Loucy (cell line): ENCODE data around the gene PLEKHA5.

Source experiments
- H2AFZ ChIP-seq: fragments of 200-600 bp; sonication (generic); 2 replicates; pipeline ENCODE4 v1.6.0; 2016; ENCODE audit warnings: antibody characterized with exemption, mild to moderate bottlenecking, low read length, moderate library complexity
- H3F3A ChIP-seq: fragments of 200-600 bp; 2 replicates; pipeline ENCODE4 v1.6.0; 2016; ENCODE audit warnings: antibody characterized with exemption, low read depth, mild to moderate bottlenecking
- H3K27me3 ChIP-seq: fragments of 200-600 bp; sonication (generic); 2 replicates; pipeline ENCODE4 v1.6.1; 2014; ENCODE audit warnings: low read length, mild to moderate bottlenecking; ENCODE audit not compliant: insufficient read depth, poor library complexity, severe bottlenecking
- H3K36me3 ChIP-seq: fragments of 200-600 bp; sonication (generic); 2 replicates; pipeline ENCODE4 v1.6.1; 2016; ENCODE audit warnings: low read length; ENCODE audit not compliant: insufficient read depth
- H3K4me1 ChIP-seq: fragments of 200-600 bp; sonication (generic); 2 replicates; pipeline ENCODE4 v1.5.1; 2014; ENCODE audit warnings: low read length, mild to moderate bottlenecking; ENCODE audit not compliant: insufficient read depth, poor library complexity, severe bottlenecking
- H3K4me2 ChIP-seq: fragments of 200-600 bp; sonication (generic); 2 replicates; pipeline ENCODE4 v1.6.0; 2014; ENCODE audit warnings: antibody characterized with exemption, low read length, low read depth, mild to moderate bottlenecking; ENCODE audit not compliant: poor library complexity, severe bottlenecking
- H3K4me3 ChIP-seq: fragments of 200-600 bp; sonication (generic); 2 replicates; pipeline ENCODE4 v1.5.1; 2014; ENCODE audit warnings: low read length, mild to moderate bottlenecking, mixed read lengths; ENCODE audit not compliant: poor library complexity, severe bottlenecking
- H3K79me2 ChIP-seq: fragments of 200-600 bp; sonication (generic); 2 replicates; pipeline ENCODE4 v1.6.1; 2014; ENCODE audit warnings: low read length; ENCODE audit not compliant: insufficient read depth
- H3K9ac ChIP-seq: fragments of 200-600 bp; sonication (generic); 2 replicates; pipeline ENCODE4 v1.6.0; 2014; ENCODE audit warnings: mild to moderate bottlenecking, low read depth, low read length, moderate library complexity; ENCODE audit not compliant: poor library complexity, severe bottlenecking
- H3K9me2 ChIP-seq: fragments of 200-600 bp; sonication (generic); replicated peaks from 2 replicates; pipeline ENCODE4 v1.6.1; 2016; ENCODE audit warnings: low read depth, low read length, mixed read lengths
- H3K9me3 ChIP-seq: fragments of 200-600 bp; sonication (generic); 2 replicates; pipeline ENCODE4 v1.6.1; 2014; ENCODE audit warnings: mild to moderate bottlenecking, antibody characterized with exemption, low read length, low read depth; ENCODE audit not compliant: insufficient read depth
- H4K20me1 ChIP-seq: fragments of 200-600 bp; sonication (generic); 2 replicates; pipeline ENCODE4 v1.6.0; 2014; ENCODE audit warnings: antibody characterized with exemption, low read length, mild to moderate bottlenecking; ENCODE audit not compliant: insufficient read depth, poor library complexity, severe bottlenecking
- EZH2phosphoT487 ChIP-seq: fragments of 200-600 bp; IDR thresholded peaks from 2 replicates; pipeline ENCODE4 v1.6.1; 2018; ENCODE audit warnings: antibody characterized with exemption, mild to moderate bottlenecking, moderate library complexity, borderline replicate concordance
- TF ChIP-seq, protein P1 (sequence below): fragments of 200-600 bp; sonication (generic); conservative IDR thresholded peaks from 2 replicates; pipeline ENCODE4 v1.5.1; 2014; ENCODE audit warnings: mild to moderate bottlenecking, antibody characterized with exemption, low read length

PLEKHA5 gene

DNA sequence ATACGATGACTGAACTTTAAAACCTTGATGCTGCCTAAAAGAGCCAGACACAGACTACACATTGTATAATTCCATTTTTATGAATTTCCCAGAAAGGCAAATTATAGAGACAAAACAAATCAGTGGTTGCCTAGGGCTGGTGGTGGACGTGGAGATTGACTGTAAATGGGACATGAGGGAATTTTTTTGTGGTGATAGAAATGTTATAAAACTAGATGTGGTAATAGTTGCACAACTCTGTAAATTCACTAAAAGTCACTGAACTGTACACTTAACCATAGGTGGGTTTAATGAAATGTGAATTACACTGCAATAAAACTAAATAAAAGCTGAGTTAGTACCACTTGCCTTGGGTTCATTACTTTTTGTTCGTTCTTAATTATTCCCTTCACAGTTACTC is 72.1 kb downstream of the PLEKHA5 start:
- Histone ChIP-seq H3K4me3 (no peak overlapping the region), H3K4me1 (peaks cover 10% of the 10 kb centered on the region), H4K20me1 (no peaks in the 10 kb centered on the region), H3K27me3 (no peaks in the 10 kb centered on the region), H2AFZ (no peak overlapping the region), H3K79me2 (no peaks in the 10 kb centered on the region), H3K4me2 (no peak overlapping the region), H3K9me3 (no peaks in the 10 kb centered on the region), H3K9ac (no peak overlapping the region), H3K36me3 (no peaks in the 10 kb centered on the region), H3K9me2 (no peaks in the 10 kb centered on the region), H3F3A (no peaks in the 10 kb centered on the region)
- TF ChIP-seq EZH2phosphoT487: no peak
- TF ChIP-seq, protein P1, sequence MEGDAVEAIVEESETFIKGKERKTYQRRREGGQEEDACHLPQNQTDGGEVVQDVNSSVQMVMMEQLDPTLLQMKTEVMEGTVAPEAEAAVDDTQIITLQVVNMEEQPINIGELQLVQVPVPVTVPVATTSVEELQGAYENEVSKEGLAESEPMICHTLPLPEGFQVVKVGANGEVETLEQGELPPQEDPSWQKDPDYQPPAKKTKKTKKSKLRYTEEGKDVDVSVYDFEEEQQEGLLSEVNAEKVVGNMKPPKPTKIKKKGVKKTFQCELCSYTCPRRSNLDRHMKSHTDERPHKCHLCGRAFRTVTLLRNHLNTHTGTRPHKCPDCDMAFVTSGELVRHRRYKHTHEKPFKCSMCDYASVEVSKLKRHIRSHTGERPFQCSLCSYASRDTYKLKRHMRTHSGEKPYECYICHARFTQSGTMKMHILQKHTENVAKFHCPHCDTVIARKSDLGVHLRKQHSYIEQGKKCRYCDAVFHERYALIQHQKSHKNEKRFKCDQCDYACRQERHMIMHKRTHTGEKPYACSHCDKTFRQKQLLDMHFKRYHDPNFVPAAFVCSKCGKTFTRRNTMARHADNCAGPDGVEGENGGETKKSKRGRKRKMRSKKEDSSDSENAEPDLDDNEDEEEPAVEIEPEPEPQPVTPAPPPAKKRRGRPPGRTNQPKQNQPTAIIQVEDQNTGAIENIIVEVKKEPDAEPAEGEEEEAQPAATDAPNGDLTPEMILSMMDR: no peak

DNA sequence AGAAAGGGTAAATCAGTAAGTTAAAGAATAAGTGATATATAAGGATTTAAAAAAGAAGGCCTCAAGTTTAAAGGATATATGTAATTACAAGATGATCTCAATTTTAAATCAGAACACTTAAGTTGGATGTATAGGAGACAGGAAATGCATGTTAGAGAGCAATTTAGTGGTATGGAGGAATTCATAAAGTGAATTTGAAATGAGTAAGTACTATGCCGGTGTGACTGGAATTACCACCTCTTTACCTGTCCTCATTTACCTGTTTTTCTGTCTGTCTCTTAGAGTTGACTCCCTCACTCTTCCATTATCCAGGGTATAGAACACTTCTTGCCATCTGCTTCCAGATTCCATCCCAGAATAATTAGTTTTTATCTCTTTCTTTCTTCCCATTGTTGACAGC is 73.5 kb downstream of the PLEKHA5 start:
- Histone ChIP-seq H4K20me1 (no peaks in the 10 kb centered on the region), H3K4me2 (no peak overlapping the region), H3K9me3 (no peaks in the 10 kb centered on the region), H3K36me3 (no peaks in the 10 kb centered on the region), H2AFZ (no peak overlapping the region), H3K4me1 (peaks cover 10% of the 10 kb centered on the region), H3K27me3 (no peaks in the 10 kb centered on the region), H3K79me2 (no peaks in the 10 kb centered on the region), H3F3A (no peaks in the 10 kb centered on the region), H3K9me2 (no peaks in the 10 kb centered on the region), H3K9ac (no peak overlapping the region), H3K4me3 (no peak overlapping the region)
- TF ChIP-seq, protein P1: no peak
- TF ChIP-seq EZH2phosphoT487: no peak

DNA sequence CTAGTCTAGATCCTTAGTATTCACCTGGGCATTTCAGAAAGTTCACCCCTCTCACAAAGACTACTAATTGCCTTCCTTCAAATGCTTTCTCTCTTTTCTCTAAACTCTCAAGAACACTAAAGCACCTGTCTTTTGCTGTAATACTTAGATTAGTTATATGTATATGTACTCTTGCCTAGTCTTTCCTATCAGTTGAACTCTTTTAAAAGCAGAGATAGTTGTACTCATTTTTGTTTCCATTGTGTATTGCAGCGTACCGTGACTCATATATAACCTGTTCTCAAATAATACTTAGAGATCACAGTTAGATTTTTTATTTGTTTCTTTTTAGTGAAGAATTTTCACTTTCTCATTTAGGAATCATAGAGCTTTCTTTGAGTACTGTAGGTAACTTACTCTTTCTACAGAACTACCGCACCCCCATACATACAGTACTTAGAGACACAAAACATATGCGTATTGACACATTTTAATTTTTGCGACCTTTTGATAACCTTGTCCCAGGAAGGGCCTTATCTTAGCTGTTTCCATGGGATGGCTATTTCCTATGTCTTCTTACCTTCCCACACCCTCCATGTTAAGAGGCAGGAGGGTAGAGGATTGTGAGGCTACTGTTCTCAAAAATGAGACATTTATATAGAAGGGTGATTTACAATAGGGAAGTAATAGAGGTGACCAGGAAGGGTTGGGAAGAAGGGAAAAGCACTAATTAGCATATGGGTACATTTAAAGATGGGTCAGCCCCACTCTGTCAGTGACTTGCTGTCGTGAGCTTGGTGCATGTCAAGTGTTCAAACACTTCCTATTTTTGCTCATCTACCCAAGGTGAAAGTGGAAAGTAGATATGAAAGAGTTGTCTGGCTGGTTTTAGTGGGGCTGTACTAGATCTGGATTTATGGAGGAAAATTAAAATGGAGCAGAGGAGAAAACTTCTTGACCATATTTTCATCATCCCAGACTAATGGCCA is 74.3 kb downstream of the PLEKHA5 start:
- Histone ChIP-seq H3K4me1 (peaks cover 10% of the 10 kb centered on the region), H3K4me3 (no peak overlapping the region), H3K9me3 (no peaks in the 10 kb centered on the region), H3K36me3 (no peaks in the 10 kb centered on the region), H4K20me1 (no peaks in the 10 kb centered on the region), H2AFZ (no peak overlapping the region), H3K27me3 (no peaks in the 10 kb centered on the region), H3K79me2 (no peaks in the 10 kb centered on the region), H3K4me2 (no peak overlapping the region), H3K9me2 (no peaks in the 10 kb centered on the region), H3F3A (no peaks in the 10 kb centered on the region), H3K9ac (no peak overlapping the region)
- no peak for TF ChIP-seq EZH2phosphoT487
- TF ChIP-seq, protein P1: no peak
